ENCODE measurements around the gene EVI2B. TPM values are rescaled to one million over a fixed set of nuclear protein-coding genes. Genes with fewer than 3 reads are reported as not detected.
"Not testable (repeated sequence)": the region's sequence is repeated elsewhere in the genome, so short reads cannot be mapped to it uniquely, and the experiment has no call there.

The EVI2B gene
- total RNA-seq, 1 experiment from 2014 or later, result 0.24 TPM

DNA sequence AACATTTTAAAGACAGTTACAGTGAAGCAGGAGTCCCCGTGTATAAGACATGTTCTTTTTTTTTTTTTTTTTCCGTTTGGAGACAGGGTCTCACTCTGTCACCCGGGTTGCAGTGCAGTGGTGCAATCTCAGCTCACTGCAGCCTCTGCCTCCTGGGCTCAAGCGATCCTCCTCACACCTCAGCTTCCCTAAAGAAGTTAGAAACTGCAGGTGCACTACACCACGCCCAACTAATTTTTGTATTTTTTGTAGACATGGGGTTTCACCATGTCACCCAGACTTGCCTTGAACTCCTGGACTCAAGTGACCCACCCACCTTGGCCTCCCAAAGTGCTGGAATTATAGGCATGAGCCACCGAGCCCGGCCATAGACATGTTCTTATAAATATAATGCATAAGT is 3.0 kb downstream of the EVI2B start:
- DNase-seq (ENCODE audit: low spot score), result no peak

DNA sequence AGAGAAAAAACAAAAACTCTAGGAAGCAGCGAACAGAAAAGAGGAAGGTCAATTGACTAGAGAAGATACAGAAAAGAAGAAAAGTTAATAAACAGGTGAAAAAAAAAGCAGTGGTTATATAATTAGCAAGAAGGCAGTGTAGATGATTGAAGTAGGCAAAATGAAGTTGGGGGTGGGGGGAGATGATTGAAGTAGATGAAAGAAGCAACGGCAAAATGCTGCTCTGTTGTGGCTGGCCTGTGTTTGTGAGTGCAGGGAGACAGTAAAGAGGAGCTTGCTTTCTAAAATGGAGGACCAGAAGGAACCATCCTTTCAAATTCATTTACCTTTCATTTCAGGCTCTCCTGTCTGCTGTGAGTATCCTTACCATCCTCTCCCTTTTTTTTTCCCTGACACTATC is 3.6 kb downstream of the EVI2B start:
- DNase-seq (ENCODE audit: low spot score), result no peak

DNA sequence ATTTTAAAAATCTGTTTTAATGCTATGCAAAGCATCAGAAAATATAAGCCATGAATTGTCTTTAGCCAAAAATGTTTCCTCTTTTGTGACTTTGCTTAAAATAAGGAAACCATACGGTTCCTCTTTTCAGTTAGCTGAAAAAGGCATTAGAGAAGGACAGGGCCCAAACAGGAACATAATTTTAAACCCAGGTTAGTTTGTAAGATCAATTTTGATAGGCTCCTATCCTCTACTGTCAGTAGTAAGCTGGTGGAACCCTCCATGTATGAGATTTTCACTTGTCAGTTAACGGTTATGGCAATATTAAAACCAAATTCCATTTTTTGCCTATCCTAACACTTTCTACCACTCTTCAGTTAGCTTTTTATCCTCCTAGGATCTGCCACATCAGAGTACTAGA is 4.3 kb downstream of the EVI2B start:
- DNase-seq (ENCODE audit: low spot score), result no peak

DNA sequence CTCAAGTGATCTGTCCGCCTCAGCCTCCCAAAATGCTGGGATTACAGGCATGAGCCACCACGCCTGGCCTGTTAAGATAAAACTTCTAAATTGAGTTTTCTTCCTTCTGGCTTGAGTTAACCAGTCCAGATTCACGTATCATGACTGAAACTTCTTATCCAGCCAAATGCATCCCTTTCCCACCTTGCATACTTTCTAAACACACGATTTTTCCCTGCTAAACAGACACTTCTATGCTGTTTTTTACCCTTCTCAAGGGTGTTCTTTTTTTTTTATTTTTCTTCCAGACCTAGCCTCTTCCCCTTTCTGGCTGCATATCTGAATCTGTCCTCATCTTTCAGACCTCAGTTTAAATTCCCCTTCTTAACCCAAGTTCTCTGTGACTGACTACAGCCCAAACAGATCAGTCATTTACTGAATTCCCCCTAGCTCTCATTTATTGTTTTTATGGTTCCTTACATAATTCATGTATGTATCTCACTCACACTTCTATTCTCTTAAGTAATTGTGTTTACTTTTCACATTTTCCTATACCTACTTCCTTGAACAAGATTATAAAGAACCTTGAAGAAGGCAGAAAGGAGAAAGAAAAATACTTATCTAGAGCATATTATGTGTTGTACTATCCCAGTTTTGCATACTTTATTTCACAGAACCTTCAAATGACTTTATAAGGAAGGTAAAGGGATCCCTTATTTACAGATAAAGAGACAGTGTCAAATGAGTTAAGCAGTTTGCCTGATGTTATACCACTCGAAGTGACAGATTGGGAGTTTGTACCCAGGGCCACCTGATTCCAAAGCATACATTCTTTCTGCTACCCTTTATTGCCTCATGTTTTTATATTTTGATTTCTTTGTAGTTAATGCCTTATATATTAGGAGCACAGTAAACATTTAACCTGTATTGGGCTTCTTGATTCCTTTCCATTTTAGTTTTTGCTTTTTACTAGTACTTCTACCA is 5.2 kb downstream of the EVI2B start:
- DNase-seq (ENCODE audit: low spot score), result no peak

DNA sequence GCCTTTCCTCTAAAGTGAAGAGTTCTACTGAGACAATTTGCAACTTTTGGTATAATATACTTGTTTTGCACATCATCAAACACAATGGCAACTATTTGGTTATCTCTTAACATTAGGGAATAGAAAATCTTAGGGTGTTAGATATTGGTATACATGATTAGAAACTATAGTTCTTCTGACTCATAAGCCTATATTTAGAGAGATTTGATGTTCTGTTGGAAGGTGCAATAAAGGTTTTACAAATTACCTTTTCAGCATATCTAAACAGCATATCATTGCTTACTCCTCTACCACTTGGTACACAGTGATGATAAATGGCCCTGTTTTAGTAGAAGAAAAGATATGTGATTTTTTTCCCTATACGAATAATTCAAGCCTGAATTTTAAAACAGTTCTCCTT is 6.2 kb downstream of the EVI2B start:
- DNase-seq (ENCODE audit: low spot score), result no peak

DNA sequence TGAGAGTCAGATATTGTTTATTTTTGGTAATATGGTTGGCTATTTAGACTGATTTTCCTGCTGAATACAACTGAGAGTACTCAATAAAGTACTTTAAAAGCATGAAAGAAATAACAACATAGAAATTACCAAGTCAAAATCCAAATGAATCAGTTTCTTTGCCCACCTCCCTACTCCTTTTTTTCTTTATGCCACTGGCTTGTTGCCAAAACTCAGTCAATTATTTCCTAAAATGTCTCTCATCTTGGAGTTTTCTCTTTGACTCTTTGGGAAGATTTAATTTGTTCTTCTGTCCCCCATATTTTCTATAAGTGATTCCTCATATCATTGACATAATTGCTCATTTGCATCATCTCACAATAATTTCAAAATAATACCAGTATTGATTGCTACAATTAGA is 14.2 kb downstream of the EVI2B start:
- no peak for DNase-seq (ENCODE audit: low spot score)

DNA sequence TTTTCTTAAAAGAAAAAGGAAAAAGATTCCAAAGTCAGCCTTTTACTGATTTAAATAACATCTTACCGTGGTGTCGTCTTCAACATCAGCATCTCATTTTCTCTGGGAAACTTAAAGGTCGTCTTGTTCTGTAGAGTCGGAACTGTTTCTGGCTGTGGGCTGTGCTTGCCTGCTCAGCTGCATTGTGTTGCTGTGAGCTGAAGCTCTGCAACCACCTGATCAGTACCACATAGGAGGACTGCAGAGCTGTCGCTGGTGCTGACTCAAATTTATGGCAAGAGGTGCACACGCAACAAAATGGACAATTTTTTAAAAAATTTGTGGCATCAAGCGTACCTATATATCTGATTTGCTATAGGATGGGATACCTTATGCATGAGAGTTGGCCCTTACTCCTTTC is 16.8 kb downstream of the EVI2B start, which contains the start of gene OMG:
Gene OMG, minus strand, starts transcription at position 150 of the 400 bp plus-strand sequence. CDS start 908 bp downstream, outside the sequence.
- no peak for DNase-seq (ENCODE audit: low spot score)

DNA sequence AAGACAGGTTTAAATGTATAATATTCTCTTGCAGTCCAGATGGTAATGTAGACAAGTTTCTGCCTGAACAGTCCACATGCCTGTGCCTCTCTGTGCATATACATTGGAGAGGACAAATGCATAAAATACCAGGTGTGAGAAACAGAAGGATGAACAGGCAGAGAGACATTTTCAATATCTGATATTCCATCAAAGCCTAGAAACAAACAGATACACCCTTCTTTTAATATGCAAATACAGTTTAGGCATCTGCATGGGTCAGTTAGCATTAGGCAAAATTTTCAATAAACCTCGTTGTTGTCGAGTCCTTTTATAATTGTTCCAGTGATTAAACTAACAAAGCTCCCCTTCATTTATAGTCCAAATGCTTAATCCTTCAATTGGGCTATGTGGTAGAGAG is 17.7 kb downstream of the EVI2B start:
- DNase-seq (ENCODE audit: low spot score), result no peak

DNA sequence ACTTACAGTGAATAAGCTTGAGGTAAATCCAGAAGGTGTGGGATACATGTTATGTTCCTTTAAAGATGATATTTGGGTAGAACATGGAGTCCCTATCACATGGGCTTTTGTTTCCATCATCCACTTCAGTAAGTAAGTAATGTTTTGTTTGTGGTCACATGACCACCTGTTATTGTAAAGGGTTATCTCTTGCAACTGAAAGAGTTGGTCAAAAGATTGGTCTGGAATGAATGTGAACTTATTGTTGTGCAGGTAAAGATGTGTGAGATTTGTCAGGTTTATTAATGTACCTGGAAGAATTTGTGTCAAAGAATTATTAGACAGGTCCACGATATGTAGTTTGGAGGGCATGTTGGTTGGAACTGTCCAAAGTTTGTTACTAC is 18.4 kb downstream of the EVI2B start:
- DNase-seq (ENCODE audit: low spot score), result no peak

DNA sequence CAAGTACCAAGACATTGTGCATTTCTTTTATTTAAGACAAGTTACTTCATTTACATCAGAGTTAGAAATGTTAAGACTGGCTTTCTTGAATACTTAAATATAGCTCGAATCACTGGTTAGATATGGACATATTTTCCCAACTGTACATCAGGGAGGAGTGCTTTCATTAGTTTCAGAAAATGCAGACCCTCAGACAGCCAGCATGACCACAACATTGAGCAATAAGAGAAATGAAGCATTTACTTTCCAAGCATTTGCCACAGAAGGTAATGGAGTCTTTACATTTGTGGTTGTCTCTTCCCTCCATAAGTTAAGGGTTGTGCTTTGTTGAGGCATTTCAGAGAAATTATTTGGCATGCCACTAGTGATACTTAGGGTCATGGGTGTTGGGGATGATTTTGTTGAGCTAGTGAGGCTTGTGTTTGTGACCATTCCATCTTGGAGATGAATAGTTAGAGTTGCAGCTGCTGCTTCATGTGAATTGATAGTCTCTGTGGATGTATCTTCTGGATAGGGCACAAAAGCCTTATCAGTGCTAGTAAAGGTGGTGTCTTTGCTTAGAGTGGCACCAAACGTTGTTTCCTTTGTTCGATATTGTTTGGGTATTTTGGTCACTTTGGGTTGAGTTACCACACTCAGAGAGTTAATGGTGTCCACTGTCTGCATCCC is 18.9 kb downstream of the EVI2B start:
- DNase-seq (ENCODE audit: low spot score), result no peak

DNA sequence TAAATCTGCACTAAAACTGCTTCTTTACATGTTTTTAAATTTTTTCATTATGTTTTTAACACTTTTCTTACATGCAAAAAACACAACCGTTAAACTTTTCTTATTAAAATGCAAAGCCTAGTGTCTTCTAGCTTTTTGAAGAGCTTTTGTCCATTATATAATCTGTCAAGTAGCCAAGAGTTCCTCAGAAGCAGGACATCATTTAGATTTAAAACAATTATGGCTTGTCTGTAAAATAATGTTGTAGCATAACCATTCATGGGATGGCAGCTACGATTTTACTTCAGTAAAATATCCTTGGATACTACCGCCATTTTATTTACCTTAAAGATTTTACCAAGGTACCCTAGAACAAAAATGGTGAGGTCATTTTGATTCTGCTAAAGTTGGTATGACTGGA is 19.6 kb downstream of the EVI2B start:
- no peak for DNase-seq (ENCODE audit: low spot score)

DNA sequence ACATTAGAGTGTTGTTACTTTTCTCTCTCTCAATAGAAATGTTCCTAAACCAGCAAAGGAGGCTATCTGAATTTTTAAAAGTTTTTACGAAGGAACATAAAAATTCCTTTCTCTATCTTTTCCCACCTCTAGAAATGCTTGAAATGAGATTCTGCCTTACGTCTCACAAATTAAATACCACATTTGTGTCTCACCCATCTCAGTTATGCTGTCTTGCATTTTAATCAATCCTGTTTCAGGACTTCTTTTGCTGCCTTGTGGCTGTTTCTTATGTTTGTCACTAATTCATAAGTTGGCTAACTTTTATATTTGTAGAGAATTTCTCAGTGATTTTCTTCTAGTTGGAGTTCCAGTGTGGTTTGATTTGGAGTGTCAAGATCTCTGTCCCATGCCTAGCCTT is 20.3 kb downstream of the EVI2B start:
- DNase-seq (ENCODE audit: low spot score), result no peak

DNA sequence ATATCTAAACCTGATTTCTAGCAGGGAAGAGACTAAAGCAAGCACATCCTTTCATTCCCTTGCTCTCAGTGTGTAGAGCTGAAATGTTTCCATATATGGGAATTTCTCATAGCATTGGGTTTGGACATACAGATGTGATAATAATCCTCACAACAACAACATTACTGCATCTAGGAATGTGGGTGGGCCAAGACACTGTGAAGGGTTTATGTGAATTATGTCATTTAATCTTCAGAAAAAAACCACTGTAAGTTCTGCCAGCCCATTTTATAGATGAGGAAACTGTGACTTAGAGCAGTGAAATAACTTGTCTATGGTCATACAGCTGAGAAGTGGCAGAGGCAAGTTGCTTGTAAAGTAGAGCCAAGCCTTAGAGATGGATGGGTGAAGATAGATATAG is 22.0 kb downstream of the EVI2B start:
- DNase-seq (ENCODE audit: low spot score), result no peak

DNA sequence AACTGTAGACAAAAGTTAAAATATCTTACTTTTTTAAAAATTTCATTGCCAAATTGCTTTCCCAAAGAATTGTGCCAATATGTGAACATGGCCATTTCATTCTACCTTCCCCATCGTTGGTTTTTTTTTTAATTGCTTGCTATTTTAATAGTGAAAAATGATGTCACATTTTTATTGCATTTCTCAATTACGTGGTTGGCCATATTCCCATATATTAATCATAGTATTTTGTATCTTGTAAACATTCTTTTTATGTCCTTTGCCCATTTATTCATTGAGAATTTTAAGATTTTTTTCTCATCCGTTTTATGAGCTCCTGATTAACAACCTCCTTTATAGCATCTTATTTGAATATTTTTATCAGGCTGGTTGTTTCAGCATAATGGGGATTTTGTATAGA is 24.1 kb downstream of the EVI2B start:
- no peak for DNase-seq (ENCODE audit: low spot score)

DNA sequence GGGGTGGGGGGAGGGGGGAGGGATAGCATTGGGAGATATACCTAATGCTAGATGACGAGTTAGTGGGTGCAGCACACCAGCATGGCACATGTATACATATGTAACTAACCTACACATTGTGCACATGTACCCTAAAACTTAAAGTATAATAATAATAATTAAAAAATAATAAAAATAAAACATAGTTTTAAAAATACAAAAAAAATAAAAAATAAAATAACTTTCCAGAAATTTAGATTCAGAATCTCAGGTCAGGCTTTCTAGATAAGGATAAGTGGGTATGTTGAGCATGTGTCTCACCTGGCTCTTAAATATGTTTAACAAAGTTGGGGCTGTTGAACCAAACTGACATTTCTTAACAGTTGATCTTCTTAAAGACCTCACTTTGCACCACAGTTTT is 25.9 kb downstream of the EVI2B start:
- DNase-seq (ENCODE audit: low spot score), result not testable (repeated sequence)

DNA sequence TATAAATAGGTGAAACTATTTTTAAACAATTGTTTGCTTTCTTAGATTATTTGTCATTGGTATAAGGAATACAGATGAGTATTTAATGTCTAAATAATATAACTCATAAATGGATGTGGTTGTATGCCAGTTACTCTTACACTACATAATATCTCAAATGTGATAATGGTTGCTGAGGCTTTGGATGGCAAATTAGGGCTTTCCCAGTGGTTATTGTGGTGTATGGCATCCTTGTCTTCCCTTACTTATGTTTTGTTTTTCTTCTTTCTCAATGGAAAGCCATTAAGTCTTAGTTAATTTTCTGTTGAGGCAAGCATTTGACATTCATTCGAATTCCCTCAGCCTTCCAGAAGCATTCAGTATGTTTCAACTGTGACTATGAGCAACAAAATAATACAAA is 27.3 kb downstream of the EVI2B start:
- DNase-seq (ENCODE audit: low spot score), result no peak

DNA sequence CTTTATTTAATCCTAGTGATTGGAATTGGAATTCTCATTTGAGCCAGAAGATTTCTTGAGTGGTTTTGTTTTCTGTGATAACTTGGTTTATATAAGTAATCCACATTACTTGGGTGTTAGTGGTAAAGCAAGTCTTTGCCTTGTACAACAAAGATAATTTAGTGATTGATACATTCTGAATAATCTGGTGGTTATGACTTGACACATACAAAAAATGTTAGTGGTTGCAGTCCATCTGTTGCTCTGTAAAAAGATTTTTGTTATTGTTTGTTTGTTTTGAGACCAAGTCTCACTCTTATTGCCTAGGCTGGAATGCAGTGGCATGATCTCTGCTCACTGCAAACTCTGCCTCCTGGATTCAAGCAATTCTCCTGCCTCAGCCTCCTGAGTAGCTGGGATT is 30.0 kb downstream of the EVI2B start:
- DNase-seq (ENCODE audit: low spot score), result no peak

DNA sequence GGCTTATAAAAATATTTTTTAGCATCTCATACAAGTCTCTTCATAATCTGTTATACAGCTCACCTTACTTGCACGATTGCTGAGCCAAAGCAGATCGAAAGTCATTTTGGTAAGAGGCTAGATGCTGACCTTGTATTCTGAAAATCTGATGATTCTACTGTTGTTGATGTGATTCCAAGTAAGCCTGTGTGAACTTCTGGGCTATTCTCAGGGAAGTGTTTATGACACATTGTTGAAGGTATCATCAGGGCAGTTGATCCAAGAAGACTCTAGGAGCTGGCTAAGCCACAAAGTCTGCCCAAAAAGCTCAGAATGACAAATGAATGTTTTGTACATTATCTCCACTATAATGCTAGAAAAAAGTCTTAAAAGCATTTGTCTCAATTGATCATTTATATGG is 32.8 kb downstream of the EVI2B start:
- no peak for DNase-seq (ENCODE audit: low spot score)

DNA sequence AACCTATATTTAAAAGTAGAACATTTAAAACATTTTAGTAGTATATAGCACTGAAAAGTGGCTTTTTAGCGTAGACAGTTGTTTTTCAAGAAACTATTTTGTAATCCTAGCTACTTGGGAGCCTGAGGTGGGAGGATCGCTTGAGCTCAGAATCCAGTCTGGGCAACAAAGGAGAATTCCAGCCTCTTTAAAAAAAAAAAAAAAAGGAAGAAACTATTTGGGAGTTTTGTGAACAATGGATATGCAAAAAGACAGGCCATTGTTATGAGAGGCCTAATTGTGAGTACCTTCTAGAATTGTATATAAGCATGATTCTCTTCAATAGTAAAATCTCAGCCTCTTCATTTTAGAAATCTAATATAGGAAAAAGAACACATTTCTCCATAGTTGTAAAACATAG is 34.5 kb downstream of the EVI2B start:
- no peak for DNase-seq (ENCODE audit: low spot score)

DNA sequence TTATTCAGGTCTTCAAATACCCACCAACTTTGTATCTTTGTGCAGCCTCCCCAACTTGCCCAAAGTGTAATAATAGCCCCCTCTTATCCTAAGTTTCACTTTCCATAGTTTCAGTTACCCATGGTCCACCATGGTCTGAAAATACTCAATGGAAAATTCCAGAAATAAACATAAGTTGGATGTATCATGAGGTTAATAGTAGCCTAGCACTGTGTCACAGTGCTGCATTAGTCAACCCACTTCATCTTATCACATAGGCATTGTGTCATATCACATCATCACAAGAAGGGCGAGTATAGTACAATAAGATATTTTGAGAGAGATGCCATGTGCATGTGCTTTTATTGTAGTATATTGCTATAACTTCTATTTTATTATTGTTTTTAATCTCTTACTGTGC is 38.7 kb downstream of the EVI2B start:
- DNase-seq (ENCODE audit: low spot score), result no peak

DNA sequence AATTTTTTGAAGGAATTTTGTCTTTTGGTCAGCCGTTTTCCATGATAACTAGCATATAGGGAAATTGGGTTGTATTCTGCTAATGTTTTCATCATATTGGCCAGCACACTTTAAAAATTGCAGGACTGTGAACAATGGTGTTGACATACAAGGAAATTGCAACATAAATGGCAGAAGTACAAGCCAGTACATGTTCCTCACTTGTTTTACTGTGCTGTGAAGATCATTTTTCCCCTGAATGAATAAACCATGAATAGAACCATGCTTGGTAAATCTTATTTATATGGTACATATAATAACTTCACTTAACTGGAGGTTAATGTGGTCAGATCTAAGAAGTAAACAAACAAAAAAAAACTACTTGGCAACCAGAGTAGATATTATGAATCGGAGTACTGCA is 39.6 kb downstream of the EVI2B start:
- DNase-seq (ENCODE audit: low spot score), result no peak

DNA sequence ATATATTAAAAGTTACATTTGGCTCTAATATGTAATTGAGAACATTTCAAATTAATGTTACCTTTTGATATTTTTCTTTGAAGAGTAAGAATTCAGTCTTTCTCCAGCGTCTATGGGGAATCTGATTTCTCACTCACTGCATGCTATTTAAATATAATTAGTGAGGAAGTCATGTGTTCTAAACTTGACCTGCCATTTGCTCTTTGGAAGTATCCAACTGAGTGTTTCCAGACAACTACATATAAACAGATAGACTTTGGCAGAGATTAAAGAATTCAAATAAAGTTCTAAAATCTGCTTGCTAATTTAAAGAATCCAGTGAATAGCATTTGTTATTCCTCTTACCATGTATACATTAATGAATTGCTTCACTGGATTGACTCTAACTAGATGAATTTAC is 40.3 kb downstream of the EVI2B start:
- no peak for DNase-seq (ENCODE audit: low spot score)

DNA sequence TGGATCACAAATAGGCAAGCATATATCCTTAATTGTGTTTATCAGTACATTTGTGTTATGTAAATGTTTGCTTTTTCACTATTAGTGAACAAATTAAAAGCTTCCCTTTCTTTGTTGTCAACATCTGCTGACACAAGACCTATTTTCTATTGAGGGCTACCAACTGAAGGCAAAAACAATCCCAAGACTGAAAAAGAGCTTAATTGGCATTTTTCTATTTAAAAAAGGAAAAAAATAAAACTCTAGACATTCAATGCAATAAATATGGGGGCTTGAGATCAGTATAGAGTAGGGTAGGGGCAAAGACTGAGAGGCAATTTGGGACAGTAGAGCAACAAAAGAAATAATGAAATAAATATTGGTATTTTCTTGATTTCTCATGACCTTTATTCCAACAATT is 41.1 kb downstream of the EVI2B start:
- DNase-seq (ENCODE audit: low spot score), result no peak
